Pancreas (tissue), 10 donors: ENCODE data around the gene CCDC88C. TPM values are rescaled to one million over a fixed set of nuclear protein-coding genes. Genes with fewer than 3 reads are reported as not detected.

Source experiments
- ATAC-seq, 4 donors: fragments of 200-7000 bp; cut with Tn5 transposase; one replicate each; pipeline versions ENCODE4 v1.8.0 to v1.9.1; 2020; ENCODE audit warnings: mild to moderate bottlenecking in 4 of 4, moderate library complexity in 4 of 4
- DNase-seq, 6 donors: peaks; one replicate each; pipeline ENCODE4 v3.0.0-alpha.2; 2020
- FAIRE-seq: peaks from 2 replicates; lab custom pipeline; 2012; peaks lifted over from hg19 to GRCh38; lab: Jason Lieb, UNC
- H3K27ac ChIP-seq, 4 donors: fragments of 200-600 bp; sonication (generic); 1 replicate in 3 of 4; 2 replicates in 1 of 4; pipeline versions ENCODE4 v1.5.0 to v1.8.0; 2020
- H3K27me3 ChIP-seq, 4 donors: fragments of 200-600 bp; one replicate each; pipeline ENCODE4 v1.8.0; 2021
- H3K36me3 ChIP-seq, 3 donors: fragments of 200-600 bp; sonication (generic) in 1 of 3; one replicate each; pipeline versions ENCODE4 v1.5.0 to v1.8.0; 2020 to 2021
- H3K4me1 ChIP-seq, 3 donors: fragments of 200-600 bp; one replicate each; pipeline ENCODE4 v1.8.0; 2021
- H3K4me3 ChIP-seq, 4 donors: fragments of 200-600 bp; sonication (generic) in 2 of 4; one replicate each; pipeline versions ENCODE4 v1.5.0 to v1.8.0; 2020 to 2021
- H3K9me3 ChIP-seq, 4 donors: fragments of 200-600 bp; one replicate each; pipeline ENCODE4 v1.8.0; 2021
- CTCF ChIP-seq, 4 donors: fragments of 200-600 bp; sonication (generic) in 3 of 4; IDR thresholded peaks; one replicate each; pipeline versions ENCODE4 v1.5.0 to v1.8.0; 2021; ENCODE audit warnings: antibody characterized with exemption in 4 of 4
- WGBS, 2 donors: extraction: QIAGEN DNeasy Blood & Tissue Kit; methylation state at CpG; one replicate each; pipeline ENCODE4 v1.1.7; 2013; 5-methylcytosine and 5-hydroxymethylcytosine counted together
- intact Hi-C, 3 donors: fragments of 100-400 bp; cut with DNase I; formaldehyde crosslinking; loops; one replicate each; pipeline versions ENCODE4 v1.11.1 to v1.14.2; 2022
- polyA plus RNA-seq, 2 donors: library from polyadenylated mRNA; stranded (reverse); fragments of 200-250 nt; gene quantifications; one replicate each; pipeline ENCODE4 v1.2.3, GENCODE V29; 2013
- total RNA-seq, 6 donors: library from RNA; stranded (reverse); fragmentation: NEBNext Ultra II Directional in 4 of 6; extraction: Animal tissue kit (Norgen Biotek cat#: 25700) in 4 of 6; gene quantifications; one replicate each; pipeline versions ENCODE4 v1.2.1 to v1.2.4, GENCODE V29; 2021 to 2023
- donor health status: healthy with polysubstance abuse.
- donor health status: DM: no; HTN: no; CAD: no; lungs with moderate emphysema.
- donor health status: DM: no; HTN: no; CAD: no.
- donor health status: control.
- donor health status: control.
- donor health status: Bipolar disorder and iron deficiency.
- donor health status: DM: yes; HTN: yes; CAD: no.
- donor health status: DM: no; HTN: no; CAD: no.
- donor health status: DM: no; HTN: no; CAD: no.
- donor health status: DM: yes; HTN: yes; CAD: no.

CCDC88C gene
- total and polyA plus RNA-seq, 8 donors, result 10.3 to 20.2 (median 14.6) TPM

DNA sequence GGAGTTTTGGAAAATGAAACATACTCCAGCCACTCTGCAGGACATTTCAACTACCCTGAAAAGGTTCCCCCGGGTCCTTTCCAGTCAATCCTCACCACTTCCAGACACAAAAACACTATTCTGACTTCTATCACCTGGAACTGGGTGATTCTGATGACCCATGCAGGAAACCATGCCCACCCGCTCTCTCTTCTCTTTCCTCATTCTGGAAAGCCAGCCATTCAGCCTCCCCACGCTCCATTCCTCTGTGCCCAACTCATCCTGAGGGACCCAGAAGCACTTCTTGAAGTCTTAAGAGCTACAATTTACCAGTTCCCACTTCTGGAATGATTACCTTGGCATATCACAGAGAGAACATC, 3.2 kb downstream of the CCDC88C start:
- FAIRE-seq (no peak), ATAC-seq (no peak), DNase-seq (no peak)
- Histone ChIP-seq H3K4me3 (no peak overlapping the region), H3K4me1 (peaks cover 5 to 31% (median 15%) of the 10 kb centered on the region in 3 donors), H3K27ac (peak overlapping the region in 2 of 4 donors; percentile 57 to 62), H3K9me3 (no peaks in the 10 kb centered on the region), H3K36me3 (no peaks in the 10 kb centered on the region), H3K27me3 (no peaks in the 10 kb centered on the region)
- intact Hi-C loops, result no loop called here
- TF ChIP-seq CTCF (IDR thresholded peaks at IDR 0.05), result no peak
- WGBS, 2 donors, result 96 to 97% methylated on average over 3 of the region's 3 CpGs

- peak overlapping the region; percentile 6 to 62 (median 52) for H3K27ac ChIP-seq
- ATAC-seq (peak; percentile 75 to 80 (median 78)), FAIRE-seq (no peak)
These were observed 3.8 kb downstream of the CCDC88C start for GRCh38 chr14:91413547-91414474.

GRCh38 chr14:91412939-91413338, 4.7 kb downstream of the CCDC88C start:
- Histone ChIP-seq H3K27ac (peak overlapping the region; percentile 6 to 62 (median 52)), H3K36me3 (no peaks in the 10 kb centered on the region), H3K27me3 (no peaks in the 10 kb centered on the region), H3K4me3 (no peak overlapping the region), H3K4me1 (peaks cover 0 to 27% (median 7%) of the 10 kb centered on the region in 3 donors), H3K9me3 (no peaks in the 10 kb centered on the region)
- WGBS, 2 donors, result 79 to 85% methylated on average over 5 of the region's 5 CpGs
- no peak for TF ChIP-seq CTCF (IDR thresholded peaks at IDR 0.05)
- DNase-seq, result no peak
- ATAC-seq, result no peak
- FAIRE-seq, result no peak
- intact Hi-C loops, result no loop called here

More at GRCh38 chr14:91413547-91414474, 3.8 kb downstream of the CCDC88C start:
- H3K4me1 ChIP-seq, result peaks cover 5 to 31% (median 15%) of the 10 kb centered on the region in 3 donors
- no peaks in the 10 kb centered on the region for H3K36me3 ChIP-seq
- intact Hi-C loops, result no loop called here
- no peaks in the 10 kb centered on the region for H3K9me3 ChIP-seq
- H3K27me3 ChIP-seq, result no peaks in the 10 kb centered on the region
- peak; percentile 70 to 95 (median 92) for DNase-seq
- WGBS, 2 donors, result 48 to 56% methylated on average over 11 of the region's 11 CpGs
- no peak overlapping the region for H3K4me3 ChIP-seq
- no peak for TF ChIP-seq CTCF (IDR thresholded peaks at IDR 0.05)

DNA sequence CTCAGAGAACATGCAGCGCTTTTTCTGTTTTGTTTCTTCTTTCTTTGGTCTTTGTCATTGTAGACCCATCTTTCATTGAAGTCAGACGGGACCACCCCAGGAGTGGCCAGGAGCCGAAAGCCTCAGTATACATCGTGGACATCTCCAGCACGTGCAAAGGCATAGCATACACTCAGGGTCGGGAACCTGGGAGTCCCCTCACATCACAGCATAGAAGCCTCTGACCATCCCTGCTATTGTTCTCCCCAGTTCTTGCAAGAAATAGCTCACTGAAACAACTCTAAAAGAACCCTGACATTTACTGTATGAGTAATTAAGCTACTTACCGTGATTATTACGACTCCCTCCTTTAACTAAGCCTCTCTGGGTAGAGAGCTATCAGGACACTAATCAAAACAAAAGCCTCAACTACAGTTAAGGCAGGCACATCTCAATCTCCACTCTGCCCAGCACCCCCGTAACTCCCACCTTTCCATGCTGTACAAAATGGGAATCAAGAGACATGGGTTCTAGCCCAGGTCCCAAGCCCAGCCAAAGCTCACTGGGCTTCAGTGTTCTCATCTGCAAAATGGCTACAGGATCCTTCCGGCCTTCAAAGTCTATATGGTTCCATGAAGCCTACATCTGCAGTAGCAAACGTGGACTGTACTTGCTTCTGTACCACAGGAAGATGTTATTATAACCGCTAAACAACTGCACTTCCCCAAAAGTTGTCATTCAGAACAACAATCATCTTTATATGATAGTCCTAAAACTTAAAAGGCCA, 6.7 kb downstream of the CCDC88C start:
- no peaks in the 10 kb centered on the region for H3K27me3 ChIP-seq
- WGBS, 2 donors, result 80 to 82% methylated on average over 12 of the region's 12 CpGs
- ATAC-seq, result no peak
- peak in 1 of 6 donors; percentile 19 for DNase-seq
- no peak for FAIRE-seq
- no peak overlapping the region for H3K4me3 ChIP-seq
- intact Hi-C loops, result no loop called here
- no peak overlapping the region for H3K27ac ChIP-seq
- no peak for TF ChIP-seq CTCF (IDR thresholded peaks at IDR 0.05)
- H3K9me3 ChIP-seq, result no peaks in the 10 kb centered on the region
- no peaks in the 10 kb centered on the region for H3K36me3 ChIP-seq
- peaks cover 0 to 22% (median 7%) of the 10 kb centered on the region in 3 donors for H3K4me1 ChIP-seq
